Natural killer cell treated with Interleukin-12 subunit alpha and Interleukin-12 subunit beta and Interleukin-15 and Interleukin-18, amount 100 ng/mL, for 72 hours (primary cell): ENCODE data around the gene CD247. TPM values are rescaled to one million over a fixed set of nuclear protein-coding genes. Genes with fewer than 3 reads are reported as not detected.

Experiments used
- ATAC-seq, 2 donors: fragments of 150-1000 bp; cut with Tn5 transposase in 1 of 2; sonication (Bioruptor Pico), chemical (Tn5 transposase) in 1 of 2; 2 replicates each; pipeline ENCODE4 v1.10.0; 2021
- DNase-seq: peaks from one replicate; pipeline ENCODE4 v3.0.0; 2022; ENCODE audit warnings: low spot score
- H3K27ac Mint-ChIP-seq, 2 donors: 1 replicate in 1 of 2; 2 replicates in 1 of 2; pipeline ENCODE4 v1.8.0; 2022; ENCODE audit warnings: mixed read lengths in 2 of 2, mild to moderate bottlenecking in 1 of 2, moderate library complexity in 1 of 2
- H3K27me3 Mint-ChIP-seq, 2 donors: 1 replicate in 1 of 2; 2 replicates in 1 of 2; pipeline ENCODE4 v1.8.0; 2022; ENCODE audit warnings: mixed read lengths in 2 of 2
- H3K36me3 Mint-ChIP-seq: one replicate; pipeline ENCODE4 v1.8.0; 2022; ENCODE audit warnings: mixed read lengths
- H3K4me1 Mint-ChIP-seq, 2 donors: 1 replicate in 1 of 2; 2 replicates in 1 of 2; pipeline ENCODE4 v1.8.0; 2022; ENCODE audit warnings: low read depth in 2 of 2, mixed read lengths in 2 of 2, mild to moderate bottlenecking in 1 of 2
- H3K4me3 Mint-ChIP-seq: one replicate; pipeline ENCODE4 v1.8.0; 2022; ENCODE audit warnings: mixed read lengths
- H3K9me3 Mint-ChIP-seq: 2 replicates; pipeline ENCODE4 v1.8.0; 2022; ENCODE audit warnings: mixed read lengths
- total RNA-seq, 2 donors: library from RNA; stranded (reverse); gene quantifications; one replicate each; pipeline ENCODE4 v1.2.3, GENCODE V29; 2022

CD247 gene
- total RNA-seq, 2 donors from 2014 or later, result 169 to 384 TPM

DNA sequence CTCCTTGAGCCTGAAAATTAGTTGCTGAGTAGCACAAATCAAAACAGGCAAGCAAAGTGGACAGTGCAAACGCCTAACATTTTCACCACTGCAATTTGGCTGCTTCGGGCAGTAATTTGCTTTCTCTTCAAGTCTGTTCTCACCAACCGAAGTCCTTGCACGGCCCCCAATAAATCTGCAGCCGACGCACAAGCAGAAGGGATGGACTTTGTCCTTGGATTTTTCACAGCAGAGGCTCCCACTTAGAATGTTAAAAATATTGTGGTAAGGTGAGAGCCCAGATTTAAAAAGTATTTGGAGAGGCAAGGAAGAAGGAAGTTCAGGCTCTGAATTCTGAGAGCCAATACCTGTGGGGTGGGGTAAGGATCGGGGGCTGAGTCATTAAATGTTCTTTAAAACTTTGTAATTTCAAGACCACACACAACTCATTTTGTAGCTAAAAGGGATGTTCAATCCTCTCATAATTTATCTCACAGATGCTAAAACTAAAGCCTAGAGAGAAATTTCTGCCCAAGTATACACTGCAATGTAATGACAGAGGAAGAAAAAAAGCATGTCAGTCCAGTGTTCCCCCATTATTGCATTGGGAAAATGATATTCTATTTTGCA is 6.2 kb downstream of the CD247 start:
- ATAC-seq, result peak in 1 of 2 donors; percentile 28
- no peaks in the 10 kb centered on the region for H3K27me3 Mint-ChIP-seq
- H3K4me1 Mint-ChIP-seq, result peaks cover 68 to 79% of the 10 kb centered on the region in 2 donors
- DNase-seq, result no peak
- H3K27ac Mint-ChIP-seq, result peak overlapping the region; percentile 98 to 100
- peaks cover 42% of the 10 kb centered on the region for H3K36me3 Mint-ChIP-seq
- H3K9me3 Mint-ChIP-seq, result no peaks in the 10 kb centered on the region
- H3K4me3 Mint-ChIP-seq, result peak overlapping the region; percentile 90

DNA sequence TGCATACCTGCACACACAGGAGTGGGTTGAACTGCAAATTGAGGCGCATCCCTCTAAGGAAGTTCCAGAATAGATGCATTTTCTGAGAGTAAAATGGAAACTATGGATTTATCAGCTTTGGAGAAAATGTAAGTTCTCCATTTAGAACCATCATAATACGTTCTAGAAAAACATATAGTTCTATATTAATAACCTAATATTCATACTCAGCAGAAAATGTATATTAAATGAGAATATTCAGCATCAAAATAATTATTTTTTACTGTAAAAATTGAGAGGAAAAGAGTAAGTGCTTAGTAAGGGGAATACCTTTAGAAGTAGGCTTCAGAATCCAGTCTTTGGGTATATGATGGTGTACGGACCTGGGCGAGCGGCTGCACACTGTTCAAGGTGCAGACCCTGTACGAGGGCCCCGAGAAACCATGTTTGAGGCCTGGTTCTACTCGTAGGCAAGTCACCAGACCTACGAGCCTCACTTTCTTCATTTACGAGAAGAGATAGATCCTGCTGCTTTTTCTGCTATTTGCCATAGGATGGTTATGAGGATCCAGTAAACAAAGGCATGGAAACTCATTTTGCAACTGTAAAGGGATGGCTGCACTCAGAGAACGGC is 6.8 kb downstream of the CD247 start:
- DNase-seq (no peak), ATAC-seq (no peak)
- peaks cover 69 to 79% of the 10 kb centered on the region in 2 donors for H3K4me1 Mint-ChIP-seq
- peaks cover 37% of the 10 kb centered on the region for H3K36me3 Mint-ChIP-seq
- H3K4me3 Mint-ChIP-seq, result peak overlapping the region; percentile 90
- peak overlapping the region; percentile 98 to 100 for H3K27ac Mint-ChIP-seq
- H3K9me3 Mint-ChIP-seq, result no peaks in the 10 kb centered on the region
- H3K27me3 Mint-ChIP-seq, result no peaks in the 10 kb centered on the region

DNA sequence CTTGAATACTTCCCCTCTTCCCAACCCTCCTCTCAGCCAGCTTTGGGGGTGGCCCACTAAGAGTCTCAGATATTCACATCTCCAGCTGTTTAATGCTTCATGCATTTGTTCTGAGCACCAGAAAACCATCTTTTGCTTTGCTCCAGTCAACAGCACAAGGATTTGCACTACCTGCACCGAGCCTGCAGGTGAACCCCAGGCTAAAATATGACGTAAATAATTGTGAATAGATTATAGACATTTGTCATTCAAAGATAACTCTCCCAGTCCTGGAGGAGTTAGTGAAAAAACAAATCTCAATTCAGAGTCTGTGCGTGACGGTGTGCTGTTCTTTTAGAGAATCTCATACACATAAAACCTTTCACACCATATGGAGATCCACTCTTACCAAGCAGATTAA is 7.4 kb downstream of the CD247 start:
- ATAC-seq, result no peak
- no peaks in the 10 kb centered on the region for H3K9me3 Mint-ChIP-seq
- H3K36me3 Mint-ChIP-seq, result peaks cover 31% of the 10 kb centered on the region

DNA sequence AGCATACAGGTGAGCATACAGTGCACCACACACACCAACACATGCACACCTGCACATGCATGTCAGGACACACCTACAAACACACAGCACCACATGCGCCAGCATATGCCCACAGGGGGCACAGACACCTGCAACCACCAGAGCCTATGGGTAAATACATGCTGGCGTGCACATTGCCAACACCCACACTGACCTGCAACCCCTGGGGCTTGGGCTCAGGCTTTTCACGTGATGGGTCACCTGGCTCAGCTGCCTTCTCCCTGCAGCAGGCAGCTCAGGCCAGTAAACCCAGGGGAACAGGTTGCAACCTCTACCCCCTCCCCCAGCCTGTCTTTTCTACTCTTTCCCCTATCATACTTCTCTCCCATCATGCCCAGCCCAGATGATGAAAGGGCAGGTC is 8.1 kb downstream of the CD247 start:
- DNase-seq (no peak), ATAC-seq (peak; percentile 25 to 40)
- Mint-ChIP-seq H3K36me3 (peaks cover 28% of the 10 kb centered on the region), H3K27me3 (no peaks in the 10 kb centered on the region), H3K4me3 (peak overlapping the region; percentile 72), H3K27ac (peak overlapping the region; percentile 96 to 98), H3K9me3 (no peaks in the 10 kb centered on the region), H3K4me1 (peaks cover 73 to 85% of the 10 kb centered on the region in 2 donors)

More for the DNA sequence above, 7.4 kb downstream of the CD247 start:
- DNase-seq, result no peak
- H3K27me3 Mint-ChIP-seq, result no peaks in the 10 kb centered on the region
- peak overlapping the region; percentile 96 to 98 for H3K27ac Mint-ChIP-seq
- H3K4me3 Mint-ChIP-seq, result peak overlapping the region; percentile 72
- H3K4me1 Mint-ChIP-seq, result peaks cover 68 to 81% of the 10 kb centered on the region in 2 donors

DNA sequence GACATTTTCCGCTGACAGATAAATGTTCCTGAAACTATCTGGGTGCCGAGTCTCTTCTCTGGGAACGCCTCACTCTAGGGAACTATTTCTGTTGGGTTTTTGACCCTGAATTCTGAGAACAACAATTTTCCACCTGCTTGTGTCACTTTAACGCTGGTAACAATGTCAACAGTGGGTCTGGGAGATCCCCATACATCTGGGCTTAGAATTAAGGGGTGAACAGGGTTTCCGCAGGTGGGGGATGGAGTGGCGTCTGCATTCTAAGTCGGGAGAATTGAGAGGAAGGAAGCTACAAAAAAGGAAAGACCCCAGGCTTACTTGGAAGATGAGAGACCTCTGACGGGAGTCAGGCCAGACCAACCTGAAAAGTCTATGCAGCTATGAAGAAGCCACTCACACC is 8.7 kb downstream of the CD247 start:
- ATAC-seq (peak; percentile 43 to 63), DNase-seq (no peak)
- H3K27ac Mint-ChIP-seq, result peak overlapping the region; percentile 96 to 98
- peaks cover 27% of the 10 kb centered on the region for H3K36me3 Mint-ChIP-seq
- peak overlapping the region; percentile 72 for H3K4me3 Mint-ChIP-seq
- H3K4me1 Mint-ChIP-seq, result peaks cover 80 to 91% of the 10 kb centered on the region in 2 donors
- H3K9me3 Mint-ChIP-seq, result no peaks in the 10 kb centered on the region
- no peaks in the 10 kb centered on the region for H3K27me3 Mint-ChIP-seq

DNA sequence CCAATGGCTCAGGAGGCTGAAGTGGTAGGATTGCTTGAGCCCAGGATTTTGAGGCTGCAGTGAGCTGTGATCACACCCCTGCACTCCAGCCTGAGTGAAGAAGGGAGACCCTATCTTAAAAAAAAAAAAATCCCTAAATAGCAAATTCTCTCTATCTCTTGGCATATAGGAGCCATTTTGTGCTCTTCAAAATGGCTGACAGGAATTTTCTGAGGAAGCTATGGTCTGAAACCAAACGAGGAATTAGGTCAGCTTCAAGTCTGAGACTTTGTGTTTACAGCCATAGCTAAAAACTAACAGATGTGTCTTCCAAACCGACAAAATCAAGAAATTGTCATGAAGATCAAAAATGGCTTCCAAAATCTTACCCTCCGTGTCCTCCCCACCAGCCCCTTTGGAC is 10.6 kb downstream of the CD247 start:
- no peaks in the 10 kb centered on the region for H3K9me3 Mint-ChIP-seq
- H3K4me3 Mint-ChIP-seq, result peak overlapping the region; percentile 72
- ATAC-seq, result no peak
- H3K4me1 Mint-ChIP-seq, result peaks cover 88 to 97% of the 10 kb centered on the region in 2 donors
- H3K27me3 Mint-ChIP-seq, result no peaks in the 10 kb centered on the region
- DNase-seq, result no peak
- H3K27ac Mint-ChIP-seq, result peak overlapping the region; percentile 96 to 98
- H3K36me3 Mint-ChIP-seq, result peaks cover 36% of the 10 kb centered on the region

DNA sequence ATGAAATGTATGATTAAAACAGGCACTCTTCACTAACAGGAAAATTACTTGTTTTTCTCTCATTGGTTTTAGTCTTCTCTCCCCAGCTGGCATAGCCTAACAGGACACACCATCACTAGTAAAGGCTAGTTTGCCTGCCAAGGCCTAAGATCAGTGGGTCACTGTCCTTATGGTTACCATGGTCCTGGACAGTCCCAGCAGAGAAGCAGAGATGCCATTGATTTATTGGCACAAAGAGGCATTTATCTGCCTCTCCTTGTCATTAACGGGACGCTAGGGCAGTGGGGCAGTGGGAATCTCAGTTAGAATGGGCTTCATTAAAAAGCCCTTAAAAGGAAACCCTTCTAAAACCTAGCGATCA is 13.9 kb downstream of the CD247 start:
- H3K36me3 Mint-ChIP-seq, result peaks cover 41% of the 10 kb centered on the region
- no peak for DNase-seq
- no peaks in the 10 kb centered on the region for H3K27me3 Mint-ChIP-seq
- H3K4me3 Mint-ChIP-seq, result peak overlapping the region; percentile 72
- ATAC-seq, result no peak
- peak overlapping the region; percentile 96 to 98 for H3K27ac Mint-ChIP-seq
- no peaks in the 10 kb centered on the region for H3K9me3 Mint-ChIP-seq
- peaks cover 88 to 97% of the 10 kb centered on the region in 2 donors for H3K4me1 Mint-ChIP-seq

DNA sequence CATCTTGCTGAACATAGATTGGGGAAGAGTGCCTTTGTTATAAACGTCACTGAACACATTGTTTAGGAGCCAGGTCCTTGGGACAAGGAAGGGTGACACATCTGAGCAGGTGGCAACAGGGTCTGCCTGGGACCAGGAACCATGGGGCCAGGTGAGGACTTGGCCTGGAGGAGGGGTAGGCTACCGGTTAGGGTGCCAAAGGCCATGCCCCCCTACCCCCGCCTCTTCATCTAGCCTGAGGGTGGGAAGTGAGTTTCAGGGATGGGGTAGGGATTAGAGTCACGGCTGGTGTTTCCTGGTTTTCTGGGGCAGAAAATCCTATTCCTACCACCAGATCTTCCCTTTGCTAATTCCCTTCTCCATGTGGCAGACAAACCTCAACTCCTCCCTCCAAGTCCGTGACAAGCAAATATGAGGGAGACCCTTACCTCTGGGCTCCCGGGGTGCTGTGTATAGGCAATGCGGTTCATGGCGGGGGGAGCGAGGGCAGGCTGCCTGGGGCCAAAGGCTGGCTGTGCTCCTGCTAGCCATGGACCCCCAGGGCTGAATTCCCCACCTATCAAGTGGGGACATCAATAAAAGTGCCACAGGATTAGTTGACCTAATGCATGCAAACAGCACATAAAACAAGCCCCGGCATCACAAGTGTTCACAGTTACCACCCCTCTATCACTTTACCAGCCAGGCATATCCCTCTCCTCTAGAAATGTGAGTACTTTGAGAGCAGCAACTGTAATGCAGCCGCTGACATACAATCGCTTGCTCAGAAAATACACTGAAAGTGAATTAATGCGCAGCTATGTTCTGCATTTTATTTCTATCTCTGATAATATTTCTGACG is 14.5 kb downstream of the CD247 start:
- peaks cover 39% of the 10 kb centered on the region for H3K36me3 Mint-ChIP-seq
- H3K27ac Mint-ChIP-seq, result peak overlapping the region; percentile 96 to 98
- no peak for DNase-seq
- peak overlapping the region; percentile 72 for H3K4me3 Mint-ChIP-seq
- no peak for ATAC-seq
- H3K4me1 Mint-ChIP-seq, result peaks cover 90 to 97% of the 10 kb centered on the region in 2 donors
- H3K27me3 Mint-ChIP-seq, result no peaks in the 10 kb centered on the region
- no peaks in the 10 kb centered on the region for H3K9me3 Mint-ChIP-seq

DNA sequence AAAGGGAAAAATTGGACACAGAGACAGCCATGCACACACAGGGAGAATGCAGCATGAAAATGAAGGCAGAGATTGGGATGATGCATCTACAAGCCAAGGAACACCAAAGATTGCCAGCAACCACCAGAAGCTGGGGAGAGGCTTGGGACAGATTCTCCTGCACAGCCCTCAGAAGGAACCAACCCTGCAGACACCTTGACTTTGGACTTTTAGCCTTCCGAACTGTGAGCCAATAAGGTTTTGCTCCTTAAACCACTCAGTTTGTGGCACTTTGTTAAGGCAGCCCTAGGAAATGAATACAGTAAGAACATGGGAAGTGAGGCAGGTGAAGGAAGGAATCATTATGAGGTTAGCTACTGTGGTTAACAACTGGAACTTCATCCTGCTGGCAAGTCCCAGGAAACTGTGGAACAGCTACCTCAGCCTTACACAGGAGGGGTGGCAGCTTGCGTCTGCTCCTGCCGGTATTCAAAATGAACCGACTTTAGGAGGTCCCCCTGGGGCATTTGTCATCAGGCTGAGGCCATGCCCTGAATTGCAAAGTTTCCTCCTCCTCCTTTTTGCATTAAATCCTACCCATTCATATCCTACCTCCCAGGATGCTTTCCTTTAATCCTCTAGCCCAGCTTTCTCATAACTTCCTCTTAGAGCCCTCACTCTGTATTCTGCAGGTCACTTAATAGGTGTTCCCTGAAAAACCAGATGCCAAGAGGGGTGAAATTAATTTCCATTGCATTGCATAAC is 15.4 kb downstream of the CD247 start:
- peak overlapping the region; percentile 96 to 98 for H3K27ac Mint-ChIP-seq
- H3K4me3 Mint-ChIP-seq, result peak overlapping the region; percentile 72
- peaks cover 36% of the 10 kb centered on the region for H3K36me3 Mint-ChIP-seq
- no peaks in the 10 kb centered on the region for H3K9me3 Mint-ChIP-seq
- H3K27me3 Mint-ChIP-seq, result no peaks in the 10 kb centered on the region
- ATAC-seq (no peak), DNase-seq (peak; percentile 56)
- H3K4me1 Mint-ChIP-seq, result peaks cover 92 to 97% of the 10 kb centered on the region in 2 donors

DNA sequence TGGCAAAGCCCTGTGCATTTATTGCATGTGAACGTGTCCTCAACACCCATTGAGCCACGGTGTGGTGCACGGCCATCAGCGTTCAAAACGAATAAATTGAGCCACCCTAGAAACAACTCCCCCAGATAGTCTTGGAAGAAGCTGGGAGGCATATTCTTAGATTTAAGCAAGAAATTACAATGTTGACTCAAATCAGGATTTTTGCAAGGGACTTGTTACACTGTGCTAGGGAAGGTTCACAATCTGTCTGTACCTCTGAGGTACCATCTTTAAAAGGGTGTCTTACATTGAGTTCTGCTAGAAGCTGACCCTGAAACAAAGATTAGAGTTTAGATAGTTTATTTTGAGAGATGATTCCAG is 16.2 kb downstream of the CD247 start:
- Mint-ChIP-seq H3K4me1 (peaks cover 93 to 96% of the 10 kb centered on the region in 2 donors), H3K27me3 (no peaks in the 10 kb centered on the region), H3K36me3 (peaks cover 29% of the 10 kb centered on the region), H3K9me3 (no peaks in the 10 kb centered on the region), H3K27ac (peak overlapping the region; percentile 96 to 98), H3K4me3 (peak overlapping the region; percentile 72)
- DNase-seq (no peak), ATAC-seq (peak; percentile 33 to 49)

DNA sequence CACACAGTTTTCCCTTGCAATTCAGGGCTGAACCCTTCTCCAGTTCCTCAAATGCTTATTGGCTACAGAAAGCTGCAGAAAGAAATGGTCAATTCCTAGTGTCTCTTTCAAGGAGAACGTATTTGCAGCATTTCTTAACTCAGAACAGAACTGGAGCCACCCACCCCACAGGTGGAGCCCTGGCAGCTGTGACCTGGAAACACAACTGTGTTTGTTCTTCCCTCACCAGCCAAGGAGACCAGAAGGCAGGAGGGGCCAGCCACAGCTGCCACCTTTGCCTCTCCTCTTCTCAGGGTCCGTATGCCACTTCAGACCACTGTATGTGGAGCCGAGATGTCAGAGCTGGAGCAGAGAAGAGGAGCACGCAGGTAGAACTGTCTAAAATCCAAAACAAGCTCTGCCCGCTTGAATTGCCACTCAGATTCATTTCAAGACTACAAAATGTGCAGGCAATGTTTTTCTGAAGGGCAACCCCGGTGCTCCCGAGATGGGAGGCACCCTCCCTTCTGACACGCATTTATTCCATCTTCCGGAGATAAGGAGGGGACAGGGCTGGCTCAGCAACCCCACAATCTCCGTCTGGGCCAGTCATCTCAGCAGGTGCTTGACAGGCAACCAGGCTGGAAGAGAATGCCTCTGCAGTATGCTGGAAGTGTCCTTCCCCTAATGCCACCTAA is 16.7 kb downstream of the CD247 start:
- Mint-ChIP-seq H3K9me3 (no peaks in the 10 kb centered on the region), H3K36me3 (peaks cover 28% of the 10 kb centered on the region), H3K4me3 (peak overlapping the region; percentile 72), H3K27ac (peak overlapping the region; percentile 96 to 98), H3K27me3 (no peaks in the 10 kb centered on the region), H3K4me1 (peaks cover 94 to 96% of the 10 kb centered on the region in 2 donors)
- DNase-seq, result peak; percentile 60
- peak; percentile 8 to 37 for ATAC-seq

DNA sequence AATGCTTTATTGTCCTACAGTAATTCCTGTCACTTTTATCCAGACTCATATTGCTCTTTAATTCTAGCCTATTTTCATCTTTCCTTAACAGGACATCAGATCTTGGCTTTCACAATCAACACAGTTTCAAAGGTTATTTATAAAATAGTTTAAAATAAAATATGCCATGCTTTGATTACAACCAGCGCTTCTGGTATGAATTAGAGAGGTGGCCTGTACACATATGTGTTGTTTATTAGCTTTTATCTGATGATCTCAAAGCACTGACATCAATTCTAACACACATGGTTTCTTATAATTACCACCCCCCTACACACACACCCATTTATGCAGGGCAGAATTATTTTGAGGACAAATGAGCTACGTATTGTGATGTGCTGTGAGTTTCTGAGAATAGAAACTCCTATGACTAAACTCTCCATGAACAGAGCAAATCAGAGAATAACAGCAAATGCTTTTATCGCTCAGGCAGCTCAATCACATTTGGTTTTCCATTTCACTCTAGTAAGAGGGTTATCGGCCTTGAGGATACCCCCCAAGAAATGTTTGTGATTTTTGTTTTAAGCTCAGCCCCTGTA is 18.0 kb downstream of the CD247 start:
- peaks cover 28% of the 10 kb centered on the region for H3K36me3 Mint-ChIP-seq
- H3K9me3 Mint-ChIP-seq, result no peaks in the 10 kb centered on the region
- H3K4me3 Mint-ChIP-seq, result peak overlapping the region; percentile 72
- ATAC-seq (peak in 1 of 2 donors; percentile 65), DNase-seq (peak; percentile 51)
- H3K27ac Mint-ChIP-seq, result peak overlapping the region; percentile 96 to 98
- no peaks in the 10 kb centered on the region for H3K27me3 Mint-ChIP-seq
- H3K4me1 Mint-ChIP-seq, result peaks cover 96% of the 10 kb centered on the region in 2 donors
